PFSK-1 (cell line): ENCODE data around the gene TXNDC9.

ENCODE experiments used
- FOXP2 ChIP-seq: optimal IDR thresholded peaks from 2 replicates; pipeline ENCODE3; 2011; ENCODE audit warnings: borderline replicate concordance, control low read depth, inconsistent platforms; ENCODE audit not compliant: insufficient read depth; ENCODE audit errors: extremely low read length, extremely low read depth
- POLR2AphosphoS5 ChIP-seq: IDR thresholded peaks from 2 replicates; pipeline ENCODE4 v1.6.1; 2012; ENCODE audit warnings: low read depth, mild to moderate bottlenecking, control low read depth, low read length, moderate library complexity
- SIN3A ChIP-seq: IDR thresholded peaks from 2 replicates; pipeline ENCODE4 v1.6.1; 2012; ENCODE audit warnings: mild to moderate bottlenecking, low read length, moderate library complexity, borderline replicate concordance; ENCODE audit not compliant: insufficient read depth
- TAF1 ChIP-seq: IDR thresholded peaks from 2 replicates; pipeline ENCODE4 v1.6.1; 2012; ENCODE audit warnings: low read length, control low read depth, borderline replicate concordance; ENCODE audit not compliant: insufficient read depth
- TF ChIP-seq, protein P1 (sequence below), 2 experiments: IDR thresholded peaks; 2 replicates each; pipeline versions ENCODE4 v1.6.1 to v1.8.0; 2011 to 2012; ENCODE audit warnings: low read depth in 2 of 2, low read length in 2 of 2, control low read depth in 1 of 2, inconsistent platforms in 1 of 2, mild to moderate bottlenecking in 1 of 2, moderate library complexity in 1 of 2; ENCODE audit not compliant: insufficient read depth in 1 of 2

TXNDC9 gene

DNA sequence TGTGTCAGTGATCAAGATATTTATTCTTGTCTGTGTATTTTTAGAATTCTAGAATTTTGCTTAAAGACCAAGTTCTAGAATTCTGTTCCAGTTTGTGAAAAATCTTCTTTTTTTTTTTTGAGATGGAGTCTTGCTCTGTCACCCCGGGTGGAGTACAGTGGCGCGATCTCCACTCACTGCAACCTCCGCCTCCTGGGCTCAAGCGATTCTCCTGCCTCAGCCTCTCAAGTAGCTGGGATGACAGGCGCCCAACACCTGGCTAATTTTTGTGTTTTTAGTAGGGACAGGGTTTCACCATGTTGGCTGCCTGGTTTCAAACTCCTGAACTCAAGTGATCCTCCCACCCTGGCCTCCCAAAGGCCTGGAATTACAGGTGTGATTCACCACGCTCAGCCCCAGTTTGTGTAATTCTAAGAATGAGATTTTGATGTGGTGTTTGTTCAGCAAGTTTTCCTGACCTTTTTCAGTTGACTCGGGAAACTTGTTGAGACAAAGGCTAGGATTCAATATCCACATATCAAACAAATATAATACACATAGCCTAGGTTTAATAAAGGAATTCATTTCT, 4.6 kb upstream of the TXNDC9 start:
- no peak for TF ChIP-seq TAF1
- TF ChIP-seq, protein P1, sequence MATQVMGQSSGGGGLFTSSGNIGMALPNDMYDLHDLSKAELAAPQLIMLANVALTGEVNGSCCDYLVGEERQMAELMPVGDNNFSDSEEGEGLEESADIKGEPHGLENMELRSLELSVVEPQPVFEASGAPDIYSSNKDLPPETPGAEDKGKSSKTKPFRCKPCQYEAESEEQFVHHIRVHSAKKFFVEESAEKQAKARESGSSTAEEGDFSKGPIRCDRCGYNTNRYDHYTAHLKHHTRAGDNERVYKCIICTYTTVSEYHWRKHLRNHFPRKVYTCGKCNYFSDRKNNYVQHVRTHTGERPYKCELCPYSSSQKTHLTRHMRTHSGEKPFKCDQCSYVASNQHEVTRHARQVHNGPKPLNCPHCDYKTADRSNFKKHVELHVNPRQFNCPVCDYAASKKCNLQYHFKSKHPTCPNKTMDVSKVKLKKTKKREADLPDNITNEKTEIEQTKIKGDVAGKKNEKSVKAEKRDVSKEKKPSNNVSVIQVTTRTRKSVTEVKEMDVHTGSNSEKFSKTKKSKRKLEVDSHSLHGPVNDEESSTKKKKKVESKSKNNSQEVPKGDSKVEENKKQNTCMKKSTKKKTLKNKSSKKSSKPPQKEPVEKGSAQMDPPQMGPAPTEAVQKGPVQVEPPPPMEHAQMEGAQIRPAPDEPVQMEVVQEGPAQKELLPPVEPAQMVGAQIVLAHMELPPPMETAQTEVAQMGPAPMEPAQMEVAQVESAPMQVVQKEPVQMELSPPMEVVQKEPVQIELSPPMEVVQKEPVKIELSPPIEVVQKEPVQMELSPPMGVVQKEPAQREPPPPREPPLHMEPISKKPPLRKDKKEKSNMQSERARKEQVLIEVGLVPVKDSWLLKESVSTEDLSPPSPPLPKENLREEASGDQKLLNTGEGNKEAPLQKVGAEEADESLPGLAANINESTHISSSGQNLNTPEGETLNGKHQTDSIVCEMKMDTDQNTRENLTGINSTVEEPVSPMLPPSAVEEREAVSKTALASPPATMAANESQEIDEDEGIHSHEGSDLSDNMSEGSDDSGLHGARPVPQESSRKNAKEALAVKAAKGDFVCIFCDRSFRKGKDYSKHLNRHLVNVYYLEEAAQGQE (IDR thresholded peaks at IDR 0.05; ENCODE audit: insufficient read depth in 1 of 2, low read depth in 2 of 2, low read length in 2 of 2): no peak
- TF ChIP-seq SIN3A: no peak
- TF ChIP-seq FOXP2: no peak
- no peak for TF ChIP-seq POLR2AphosphoS5

DNA sequence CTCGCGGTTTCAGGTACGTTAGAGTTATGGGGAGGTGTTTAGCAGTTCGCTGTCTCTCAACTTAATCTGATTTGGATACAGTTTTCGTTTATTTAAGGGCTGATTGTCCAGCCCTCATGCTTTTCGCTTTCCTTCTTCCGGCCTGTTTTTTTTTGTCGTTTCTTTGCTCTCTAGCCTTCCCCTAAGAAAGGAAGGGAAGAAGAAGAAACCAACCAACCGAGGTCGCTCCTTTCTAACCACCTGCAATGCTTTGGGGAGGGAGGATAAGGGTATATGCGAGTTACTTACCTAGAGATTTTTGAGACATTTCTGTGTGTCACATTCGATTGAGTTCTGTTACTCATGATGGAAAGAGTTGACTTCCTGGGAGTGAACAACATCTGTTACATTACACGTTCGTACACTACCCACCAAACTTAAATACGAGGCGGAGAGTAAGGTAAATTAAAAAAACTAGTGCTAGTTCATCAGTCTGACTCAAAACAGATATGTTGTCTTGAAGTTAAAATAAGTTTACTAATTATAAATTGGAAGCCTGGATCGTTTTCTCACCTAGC, 2.0 kb upstream of the TXNDC9 start:
- TF ChIP-seq POLR2AphosphoS5: no peak
- TF ChIP-seq FOXP2: no peak
- TF ChIP-seq, protein P1 (IDR thresholded peaks at IDR 0.05; ENCODE audit: insufficient read depth in 1 of 2, low read depth in 2 of 2, low read length in 2 of 2): no peak
- TF ChIP-seq TAF1: no peak
- no peak for TF ChIP-seq SIN3A

DNA sequence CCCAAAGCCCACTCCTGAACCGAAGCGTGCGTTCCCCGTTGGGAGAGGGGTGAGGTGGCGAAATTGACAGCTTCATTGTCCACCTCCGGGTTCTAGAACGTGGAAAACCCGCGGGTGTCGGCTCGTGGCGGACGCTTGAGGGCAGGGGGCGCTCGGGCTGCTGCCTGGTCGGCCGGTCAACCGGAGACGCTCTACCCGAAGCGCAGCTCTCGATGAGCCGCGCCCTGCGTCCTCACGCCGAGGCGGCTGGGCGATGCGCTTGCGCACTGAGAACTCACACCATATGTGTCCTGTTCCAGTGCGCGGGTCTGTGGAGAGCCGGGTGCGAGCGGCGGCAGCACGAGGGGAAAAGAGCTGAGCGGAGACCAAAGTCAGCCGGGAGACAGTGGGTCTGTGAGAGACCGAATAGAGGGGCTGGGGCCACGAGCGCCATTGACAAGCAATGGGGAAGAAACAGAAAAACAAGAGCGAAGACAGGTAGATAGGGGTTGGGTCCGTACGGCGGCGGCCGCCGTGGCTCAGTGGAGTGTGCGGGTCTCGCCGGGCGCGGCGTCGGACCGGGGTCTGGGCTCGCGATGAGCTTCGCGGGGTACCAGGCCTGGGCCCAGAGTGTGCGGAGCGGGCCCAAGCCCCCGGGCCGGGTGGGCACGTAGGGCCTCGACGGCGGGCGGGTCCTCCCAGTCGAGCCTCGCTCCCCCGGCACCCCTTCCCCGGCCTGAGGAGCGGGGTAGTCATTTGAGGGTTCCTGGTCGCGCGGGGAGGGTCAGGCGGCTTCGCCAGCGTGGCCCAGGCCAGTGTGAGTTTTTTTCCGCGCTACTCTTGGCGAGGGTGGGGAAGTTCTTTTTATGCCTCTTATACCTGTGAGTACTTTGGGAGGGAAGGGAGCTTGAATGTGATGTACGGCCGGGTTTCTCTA, 1.2 kb upstream of the TXNDC9 start, which contains the start of gene EIF5B:
EIF5B (plus strand) TSS at position 277 of the 916 bp plus-strand sequence; CDS start at position 443, 166 bp downstream.
- TF ChIP-seq SIN3A: peak; percentile 19; the same call in 1 of the 2 replicates
- peak; percentile 92 for TF ChIP-seq TAF1
- TF ChIP-seq, protein P1 (IDR thresholded peaks at IDR 0.05; ENCODE audit: insufficient read depth in 1 of 2, low read depth in 2 of 2, low read length in 2 of 2): 0 out of 4 replicates have a peak, but pooled peaks of 1 of the 2 experiments have one; percentile 40
- TF ChIP-seq POLR2AphosphoS5: peak; percentile 94
- peak; percentile 89 for TF ChIP-seq FOXP2

DNA sequence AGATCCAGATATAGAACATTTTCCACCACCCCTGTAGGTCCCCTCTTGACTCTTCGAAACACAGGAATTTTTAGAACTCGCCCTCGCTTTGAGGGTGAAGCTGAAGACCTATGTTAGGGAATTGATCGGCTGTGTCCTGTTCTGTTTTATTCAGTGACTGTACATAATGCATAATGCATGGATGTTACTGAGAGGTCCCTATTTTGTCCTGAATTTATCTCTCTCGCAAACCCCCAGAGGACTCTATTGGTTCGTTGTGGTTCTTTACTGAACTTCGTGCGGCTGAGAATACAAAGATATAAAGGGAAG, 625 bp upstream of the TXNDC9 start:
- TF ChIP-seq, protein P1 (IDR thresholded peaks at IDR 0.05; ENCODE audit: insufficient read depth in 1 of 2, low read depth in 2 of 2, low read length in 2 of 2): no peak
- TF ChIP-seq POLR2AphosphoS5 (no peak), FOXP2 (no peak), SIN3A (no peak), TAF1 (no peak)
